Activated T-helper 1 cell treated with anti-CD3 and anti-CD28 coated beads, Interleukin-12 subunit alpha, Interleukin-12 subunit beta, Interleukin-2, Interleukin-4 antibody, amounts not matched to agents 30 ng/mL and 10 ng/mL and 1 ng/mL, durations not matched to agents 14 hours and 24 hours and 36 hours (primary cell): ENCODE data around the gene SLC7A7. TPM values are rescaled to one million over a fixed set of nuclear protein-coding genes. Genes with fewer than 3 reads are reported as not detected.
"Not testable (repeated sequence)": the region's sequence is repeated elsewhere in the genome, so short reads cannot be mapped to it uniquely, and the experiment has no call there.

Source experiments
- DNase-seq: peaks from one replicate; pipeline ENCODE4 v3.0.0; 2021; ENCODE audit warnings: low spot score
- H3K27ac Mint-ChIP-seq: one replicate; pipeline ENCODE4 v1.8.0; 2021; ENCODE audit warnings: mild to moderate bottlenecking, mixed read lengths
- H3K27me3 Mint-ChIP-seq: one replicate; pipeline ENCODE4 v1.8.0; 2022; ENCODE audit warnings: mild to moderate bottlenecking, moderate library complexity, mixed read lengths; ENCODE audit not compliant: insufficient read depth
- H3K36me3 Mint-ChIP-seq: one replicate; pipeline ENCODE4 v1.8.0; 2021; ENCODE audit warnings: low read depth, mixed read lengths
- H3K4me1 Mint-ChIP-seq: one replicate; pipeline ENCODE4 v1.8.0; 2021; ENCODE audit warnings: low read depth, mixed read lengths
- H3K4me3 Mint-ChIP-seq: one replicate; pipeline ENCODE4 v1.8.0; 2021; ENCODE audit warnings: mild to moderate bottlenecking, moderate library complexity, mixed read lengths
- H3K9me3 Mint-ChIP-seq: one replicate; pipeline ENCODE4 v1.8.0; 2021; ENCODE audit warnings: mixed read lengths
- intact Hi-C: fragments of 100-400 bp; cut with micrococcal nuclease; formaldehyde crosslinking; loops from one replicate; pipeline ENCODE4 v1.15.1; 2024
- total RNA-seq: library from RNA; stranded (reverse); gene quantifications from 2 replicates; pipeline ENCODE4 v1.2.3, GENCODE V29; 2022

The SLC7A7 gene
- total RNA-seq, 1 donor from 2014 or later, result not detected

DNA sequence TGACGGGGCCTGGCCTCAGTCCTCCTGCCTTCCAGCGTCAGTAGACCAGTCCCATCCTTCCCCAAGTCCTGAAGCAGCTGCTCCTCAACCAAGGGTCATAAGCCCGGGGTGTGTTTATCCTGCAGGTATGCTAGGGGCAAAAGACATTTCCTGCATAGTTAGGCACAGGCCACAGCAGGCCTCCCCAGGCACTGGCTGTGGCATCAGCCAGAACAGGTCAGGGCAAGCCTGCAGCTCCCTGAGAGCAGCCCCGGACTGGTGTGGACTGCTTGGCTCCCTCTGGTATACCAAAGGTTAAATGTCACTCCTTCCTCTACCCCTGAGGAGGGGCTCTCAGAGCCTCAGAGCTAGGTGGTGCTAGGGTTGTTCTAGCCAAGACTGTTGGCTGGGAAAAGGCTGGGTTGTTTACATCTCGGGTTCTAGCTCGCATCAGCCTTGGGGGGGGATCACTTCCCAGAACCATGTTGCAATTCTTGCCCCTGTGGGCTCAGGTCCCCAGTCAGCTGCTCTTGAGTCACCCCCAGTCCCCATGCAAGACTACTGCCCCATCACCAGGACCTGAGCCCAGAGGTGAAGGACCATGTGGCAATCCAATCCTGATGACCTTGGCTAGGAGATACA is 24.0 kb upstream of the SLC7A7 start:
- H3K36me3 Mint-ChIP-seq, result peaks cover 16% of the 10 kb centered on the region
- intact Hi-C loops, result no loop called here
- peaks cover 5% of the 10 kb centered on the region for H3K4me1 Mint-ChIP-seq
- H3K9me3 Mint-ChIP-seq, result no peaks in the 10 kb centered on the region
- H3K4me3 Mint-ChIP-seq, result no peak overlapping the region
- no peak for DNase-seq
- no peak overlapping the region for H3K27ac Mint-ChIP-seq
- H3K27me3 Mint-ChIP-seq, result peaks cover 13% of the 10 kb centered on the region

DNA sequence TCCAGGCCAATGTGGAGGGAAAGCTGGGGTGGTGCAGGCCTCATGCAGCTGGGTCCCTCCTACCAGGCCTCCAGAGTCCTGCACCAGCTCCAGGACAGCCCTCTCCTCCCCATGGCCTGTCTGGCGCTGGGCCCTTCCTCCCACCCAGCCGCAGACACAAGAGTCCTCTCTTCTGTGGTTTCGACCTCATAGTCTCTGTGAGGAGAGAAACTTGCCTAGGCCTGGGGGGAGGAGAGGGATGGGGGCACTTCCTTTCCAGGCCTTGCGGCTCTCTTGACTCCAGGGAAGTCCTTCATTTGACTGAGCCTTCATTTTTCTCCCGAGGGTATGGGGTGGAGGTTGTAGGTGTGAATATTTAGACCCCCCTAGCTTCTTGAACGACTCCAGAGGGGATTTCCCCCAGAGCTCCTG is 23.4 kb upstream of the SLC7A7 start:
- no peak for DNase-seq
- Mint-ChIP-seq H3K36me3 (peaks cover 16% of the 10 kb centered on the region), H3K4me3 (no peak overlapping the region), H3K27ac (no peak overlapping the region), H3K9me3 (no peaks in the 10 kb centered on the region), H3K4me1 (peaks cover 5% of the 10 kb centered on the region), H3K27me3 (peaks cover 13% of the 10 kb centered on the region)
- intact Hi-C loops, result no loop called here

DNA sequence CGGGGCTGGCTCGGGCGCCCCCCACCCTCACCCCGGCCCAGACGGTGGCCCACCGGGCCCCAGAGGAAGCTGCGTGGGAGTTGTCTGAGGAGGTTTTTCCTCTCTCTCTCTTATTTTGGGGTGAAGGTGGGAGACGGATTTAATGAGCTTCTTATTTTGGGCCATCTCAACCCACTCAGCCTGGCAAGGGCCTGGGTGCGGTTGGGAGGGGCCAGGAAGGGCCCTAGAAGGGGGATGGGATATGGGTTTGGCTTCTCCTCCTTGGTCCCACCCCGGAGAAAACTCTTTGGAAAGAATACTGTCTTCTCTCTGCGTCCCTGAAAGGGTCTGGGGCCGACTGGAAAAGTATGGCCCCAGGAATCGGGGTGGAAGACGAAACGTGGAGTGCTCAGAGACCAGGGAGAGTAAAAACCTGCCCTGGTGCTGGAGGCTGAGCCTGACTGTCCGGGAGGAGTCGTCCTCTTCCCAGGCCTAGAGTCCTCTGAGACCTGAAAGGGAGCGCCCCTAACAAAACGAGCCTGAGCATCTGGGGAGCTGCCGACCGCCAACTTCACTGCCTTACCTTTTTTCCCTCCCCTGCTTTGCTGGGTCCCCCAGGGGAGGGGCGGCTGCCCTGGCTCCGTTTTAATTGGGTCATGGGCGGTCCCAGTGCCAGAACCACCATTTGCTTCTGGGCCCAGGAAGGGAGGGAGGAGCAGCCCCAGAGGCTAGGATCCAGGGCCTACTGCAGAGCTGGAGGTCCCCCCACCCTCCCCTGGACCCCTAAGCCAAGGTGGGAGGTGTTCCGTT is 22.7 kb upstream of the SLC7A7 start:
- peaks cover 18% of the 10 kb centered on the region for H3K36me3 Mint-ChIP-seq
- intact Hi-C loops, result no loop called here
- H3K4me3 Mint-ChIP-seq, result no peak overlapping the region
- peaks cover 13% of the 10 kb centered on the region for H3K27me3 Mint-ChIP-seq
- H3K27ac Mint-ChIP-seq, result no peak overlapping the region
- H3K9me3 Mint-ChIP-seq, result no peaks in the 10 kb centered on the region
- DNase-seq, result no peak
- H3K4me1 Mint-ChIP-seq, result peaks cover 5% of the 10 kb centered on the region

DNA sequence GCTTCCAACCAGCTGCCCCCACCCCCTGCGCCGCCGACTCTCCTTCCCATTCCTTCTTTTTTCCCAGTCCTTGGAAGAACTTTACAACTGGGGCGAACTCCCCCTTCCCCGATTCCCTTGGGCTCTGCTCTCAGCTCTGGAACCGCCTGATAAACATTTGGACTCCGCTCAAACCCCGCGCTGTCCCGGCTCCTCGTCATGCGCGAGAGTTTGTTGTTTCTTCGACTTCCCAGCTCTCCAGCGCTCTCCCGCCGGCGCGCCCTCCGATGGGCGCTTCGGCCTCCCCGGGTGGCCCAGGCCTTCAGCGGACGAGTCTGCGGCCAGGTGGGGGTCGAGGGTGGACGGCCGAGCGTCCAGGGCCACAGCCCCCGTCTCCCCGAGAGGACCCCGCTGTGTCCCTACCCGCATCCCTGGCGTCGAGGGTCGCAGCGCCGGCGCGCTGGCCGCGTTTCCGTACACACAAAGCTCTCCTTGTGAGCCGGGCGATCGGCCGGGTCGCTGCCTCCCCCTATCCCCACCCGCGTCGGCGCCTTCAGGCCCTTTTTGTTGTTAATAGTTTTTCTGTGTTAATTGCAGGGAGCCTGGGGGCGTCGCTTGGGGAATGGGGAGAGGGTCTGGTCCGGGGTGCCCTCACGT is 22.0 kb upstream of the SLC7A7 start:
- intact Hi-C loops, result no loop called here
- H3K9me3 Mint-ChIP-seq, result no peaks in the 10 kb centered on the region
- DNase-seq, result no peak
- no peak overlapping the region for H3K27ac Mint-ChIP-seq
- peaks cover 5% of the 10 kb centered on the region for H3K4me1 Mint-ChIP-seq
- peak overlapping the region; percentile 72 for H3K4me3 Mint-ChIP-seq
- peaks cover 18% of the 10 kb centered on the region for H3K36me3 Mint-ChIP-seq
- H3K27me3 Mint-ChIP-seq, result peaks cover 13% of the 10 kb centered on the region

DNA sequence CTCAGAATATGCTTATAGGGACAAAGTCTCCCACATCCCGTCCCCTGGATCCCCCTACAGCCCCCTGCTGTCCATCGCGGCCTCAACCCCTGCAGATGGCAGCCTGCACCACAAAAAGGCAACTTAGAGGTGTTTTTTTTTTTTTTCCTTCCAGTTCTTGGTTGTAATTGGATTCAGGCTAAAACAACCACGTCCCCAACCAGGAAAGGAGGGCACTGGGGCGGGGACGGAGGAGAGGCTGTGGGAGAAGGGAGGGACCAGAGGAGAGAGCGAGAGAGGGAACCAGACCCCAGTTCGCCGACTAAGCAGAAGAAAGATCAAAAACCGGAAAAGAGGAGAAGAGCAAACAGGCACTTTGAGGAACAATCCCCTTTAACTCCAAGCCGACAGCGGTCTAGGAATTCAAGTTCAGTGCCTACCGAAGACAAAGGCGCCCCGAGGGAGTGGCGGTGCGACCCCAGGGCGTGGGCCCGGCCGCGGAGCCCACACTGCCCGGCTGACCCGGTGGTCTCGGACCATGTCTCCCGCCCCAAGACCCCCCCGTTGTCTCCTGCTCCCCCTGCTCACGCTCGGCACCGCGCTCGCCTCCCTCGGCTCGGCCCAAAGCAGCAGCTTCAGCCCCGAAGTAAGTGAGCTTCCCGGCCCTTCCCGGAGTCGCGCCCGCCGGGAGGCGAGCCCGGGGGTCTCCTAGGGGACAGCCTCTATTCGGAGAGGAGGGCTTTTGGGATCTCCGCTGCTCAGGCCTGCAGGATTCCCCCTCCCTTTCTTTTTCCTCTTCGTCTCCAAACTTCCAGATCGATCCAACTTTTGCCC is 21.3 kb upstream of the SLC7A7 start, which contains the start of gene MMP14:
MMP14 (plus strand) TSS at position 285 of the 813 bp plus-strand sequence; CDS start at position 518, 233 bp downstream.
- Mint-ChIP-seq H3K27ac (no peak within 1 kb of the TSS), H3K36me3 (peaks cover 23% of the 10 kb centered on the region), H3K27me3 (peaks cover 13% of the 10 kb centered on the region), H3K4me1 (peaks cover 11% of the 10 kb centered on the region), H3K4me3 (peak within 1 kb of the TSS; percentile 72), H3K9me3 (no peaks in the 10 kb centered on the region)
- intact Hi-C loops, result no loop called here
- no peak for DNase-seq

DNA sequence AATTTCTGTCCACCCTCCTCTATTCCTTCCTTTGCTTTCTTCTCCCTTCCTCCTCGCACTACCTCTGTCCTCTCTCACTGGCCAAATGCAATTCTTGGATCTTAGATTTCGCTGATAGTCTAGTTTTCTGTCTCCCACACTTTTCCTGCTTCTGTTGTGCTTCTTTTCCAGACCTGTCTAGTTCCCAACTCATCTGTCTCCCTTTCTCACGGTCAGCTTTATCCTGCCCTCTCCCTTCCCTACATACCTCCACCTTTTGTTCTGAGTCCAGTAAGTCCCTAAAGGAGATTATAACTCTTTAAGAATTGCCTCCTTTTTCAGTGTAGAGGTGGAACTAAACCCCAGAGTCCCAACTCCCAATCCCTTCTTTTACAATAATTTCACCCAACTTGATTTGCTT is 20.3 kb upstream of the SLC7A7 start:
- H3K36me3 Mint-ChIP-seq, result peaks cover 30% of the 10 kb centered on the region
- no peak for DNase-seq
- no peak overlapping the region for H3K4me3 Mint-ChIP-seq
- intact Hi-C loops, result no loop called here
- H3K27me3 Mint-ChIP-seq, result peaks cover 13% of the 10 kb centered on the region
- H3K27ac Mint-ChIP-seq, result no peak overlapping the region
- no peaks in the 10 kb centered on the region for H3K9me3 Mint-ChIP-seq
- peaks cover 20% of the 10 kb centered on the region for H3K4me1 Mint-ChIP-seq

DNA sequence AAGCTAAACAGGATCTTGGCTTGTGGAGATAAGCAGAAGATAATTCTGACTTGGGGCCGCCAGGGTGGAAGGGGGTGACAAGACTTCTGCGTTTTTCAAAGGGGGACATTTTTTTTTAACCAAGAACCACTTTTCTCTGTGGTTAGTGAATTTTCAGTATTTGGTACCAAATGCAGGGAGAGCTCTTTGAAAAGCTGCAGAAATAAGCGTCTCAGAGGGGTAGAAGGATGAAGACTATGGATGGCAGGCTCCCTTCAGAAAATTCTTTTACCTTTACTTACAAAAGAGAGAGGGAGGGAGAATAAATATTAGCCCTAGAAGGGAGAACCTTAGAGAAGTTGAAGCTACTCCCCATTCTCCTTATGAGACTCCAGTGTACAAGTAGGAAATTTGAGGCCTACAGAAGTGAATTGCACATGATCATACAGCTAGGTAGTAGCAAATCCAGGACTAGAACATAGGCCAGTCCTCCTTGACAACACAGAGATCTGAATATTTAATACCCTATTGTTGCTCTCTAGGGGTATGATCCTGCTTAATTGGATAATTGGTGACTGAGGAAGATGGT is 15.3 kb upstream of the SLC7A7 start:
- peaks cover 6% of the 10 kb centered on the region for H3K9me3 Mint-ChIP-seq
- H3K27me3 Mint-ChIP-seq, result no peaks in the 10 kb centered on the region
- intact Hi-C loops, result no loop called here
- peaks cover 30% of the 10 kb centered on the region for H3K4me1 Mint-ChIP-seq
- peak overlapping the region; percentile 91 for H3K27ac Mint-ChIP-seq
- H3K4me3 Mint-ChIP-seq, result peak overlapping the region; percentile 95
- H3K36me3 Mint-ChIP-seq, result peaks cover 27% of the 10 kb centered on the region
- DNase-seq, result no peak

DNA sequence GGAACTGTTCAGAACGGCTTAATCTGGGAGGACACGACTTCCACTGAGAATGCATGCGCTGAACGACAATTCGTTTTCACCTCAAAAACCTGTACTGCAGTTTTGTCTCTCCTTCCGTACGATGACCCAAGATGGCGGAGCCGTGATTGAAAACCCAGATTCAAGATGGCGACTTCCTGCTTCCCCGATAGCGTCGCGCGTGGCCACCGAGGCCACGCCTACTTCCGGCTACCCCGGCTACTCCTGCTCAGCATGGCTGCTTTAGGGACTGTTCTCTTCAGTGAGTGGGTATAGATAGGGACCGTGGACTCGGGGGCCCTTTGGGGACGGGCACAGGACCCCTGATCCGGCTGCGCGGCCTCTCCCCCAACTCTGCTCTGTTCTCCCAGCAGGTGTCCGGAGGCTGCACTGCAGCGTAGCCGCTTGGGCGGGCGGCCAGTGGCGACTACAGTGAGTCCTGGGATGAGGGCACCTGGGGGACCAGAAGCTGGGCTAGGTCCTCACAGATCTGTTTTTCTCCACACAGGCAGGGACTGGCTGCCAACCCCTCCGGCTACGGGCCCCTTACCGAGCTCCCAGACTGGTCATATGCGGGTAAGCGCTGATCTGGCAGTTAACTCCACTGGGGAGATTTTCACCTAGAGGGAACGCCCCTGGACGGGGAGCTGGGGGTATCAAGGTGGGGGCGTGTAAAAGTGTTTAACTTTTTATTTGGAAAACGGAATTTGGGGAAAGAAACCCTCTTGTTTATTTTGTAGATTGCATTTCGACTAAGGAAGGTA is 14.6 kb upstream of the SLC7A7 start, which contains the start of gene MRPL52:
MRPL52 (plus strand) TSS at position 227 of the 782 bp plus-strand sequence; CDS start at position 253, 26 bp downstream.
- intact Hi-C loops, result loop anchor here (1.0 to 2.0 kb wide), 5 partner anchors 23 to 241 kb away; partner anchors contain the start of genes DAD1, LRP10, OXA1L and RBM23
- H3K4me3 Mint-ChIP-seq, result peak within 1 kb of the TSS; percentile 95
- H3K27me3 Mint-ChIP-seq, result no peaks in the 10 kb centered on the region
- peak within 1 kb of the TSS; percentile 91 for H3K27ac Mint-ChIP-seq
- peak; percentile 81 for DNase-seq
- H3K9me3 Mint-ChIP-seq, result peaks cover 6% of the 10 kb centered on the region
- H3K36me3 Mint-ChIP-seq, result peaks cover 22% of the 10 kb centered on the region
- H3K4me1 Mint-ChIP-seq, result peaks cover 33% of the 10 kb centered on the region

DNA sequence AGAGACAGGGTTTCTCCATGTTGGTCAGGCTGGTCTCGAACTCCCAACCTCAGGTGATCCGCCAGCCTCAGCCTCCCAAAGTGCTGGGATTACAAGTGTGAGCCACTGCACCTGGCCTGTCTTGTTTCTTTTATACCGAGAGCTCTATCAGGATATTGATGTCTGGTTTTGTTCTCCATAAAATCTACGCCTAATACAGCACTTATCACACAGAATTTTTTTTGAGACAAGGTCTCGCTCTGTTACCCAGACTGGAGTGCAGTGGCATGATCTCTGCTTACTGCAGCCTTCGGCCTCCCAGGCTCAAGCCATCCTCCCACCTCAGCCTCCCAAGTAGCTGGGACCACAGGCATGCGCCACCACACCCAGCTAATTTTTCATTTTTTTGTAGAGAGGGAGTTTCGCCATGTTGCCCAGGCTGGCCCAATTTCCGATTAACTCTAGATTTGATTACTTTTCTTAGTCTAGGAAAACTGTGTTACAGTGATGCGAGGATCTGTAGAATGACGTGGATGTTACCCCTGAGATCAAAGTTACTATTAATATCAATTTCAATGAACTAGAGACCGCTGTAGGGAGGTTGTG is 13.9 kb upstream of the SLC7A7 start:
- not testable (repeated sequence) for H3K9me3 Mint-ChIP-seq, DNase-seq, H3K27me3 Mint-ChIP-seq
- intact Hi-C loops, result loop anchor here (1.0 to 2.0 kb wide), 5 partner anchors 24 to 240 kb away; partner anchors contain the start of genes DAD1, LRP10, OXA1L and RBM23
- H3K4me1 Mint-ChIP-seq, result peaks cover 39% of the 10 kb centered on the region
- H3K36me3 Mint-ChIP-seq, result peaks cover 21% of the 10 kb centered on the region
- peak overlapping the region; percentile 95 for H3K4me3 Mint-ChIP-seq
- H3K27ac Mint-ChIP-seq, result peak overlapping the region; percentile 91

DNA sequence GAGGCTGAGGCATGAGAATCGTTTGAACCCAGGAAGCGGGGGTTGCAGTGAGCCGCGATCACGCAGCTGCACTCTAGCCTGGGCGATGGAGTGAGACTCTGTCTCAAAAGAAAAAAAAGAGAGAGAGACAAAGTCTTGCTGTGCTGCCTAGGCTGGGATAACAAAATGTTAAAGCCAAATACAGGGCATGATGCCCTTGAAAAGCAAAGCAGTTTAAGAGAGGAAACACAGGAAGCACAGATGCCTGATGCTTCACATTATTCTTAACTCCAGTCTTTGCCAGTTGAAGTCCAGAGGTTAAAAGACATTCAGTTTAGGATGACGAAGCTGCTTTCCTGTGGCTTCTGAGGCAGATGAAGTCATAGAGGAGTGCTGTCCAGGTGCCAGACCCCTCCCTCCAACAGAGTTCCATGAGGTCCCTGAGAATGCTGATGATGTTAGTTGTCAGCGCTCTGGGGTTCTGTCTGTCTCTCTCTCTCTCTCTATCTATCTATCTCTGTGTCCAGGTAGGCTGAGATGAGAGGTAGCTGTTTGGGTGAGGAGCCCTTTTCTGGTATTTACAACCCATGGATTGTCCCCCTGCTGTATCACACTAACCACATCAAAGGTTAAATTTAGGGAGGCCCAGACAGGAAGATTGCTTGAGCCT is 9.6 kb upstream of the SLC7A7 start:
- Mint-ChIP-seq H3K9me3 (peaks cover 6% of the 10 kb centered on the region), H3K36me3 (peaks cover 2% of the 10 kb centered on the region), H3K4me3 (no peak overlapping the region), H3K27ac (no peak overlapping the region), H3K4me1 (peaks cover 32% of the 10 kb centered on the region), H3K27me3 (peaks cover 5% of the 10 kb centered on the region)
- DNase-seq, result no peak
- intact Hi-C loops, result no loop called here

DNA sequence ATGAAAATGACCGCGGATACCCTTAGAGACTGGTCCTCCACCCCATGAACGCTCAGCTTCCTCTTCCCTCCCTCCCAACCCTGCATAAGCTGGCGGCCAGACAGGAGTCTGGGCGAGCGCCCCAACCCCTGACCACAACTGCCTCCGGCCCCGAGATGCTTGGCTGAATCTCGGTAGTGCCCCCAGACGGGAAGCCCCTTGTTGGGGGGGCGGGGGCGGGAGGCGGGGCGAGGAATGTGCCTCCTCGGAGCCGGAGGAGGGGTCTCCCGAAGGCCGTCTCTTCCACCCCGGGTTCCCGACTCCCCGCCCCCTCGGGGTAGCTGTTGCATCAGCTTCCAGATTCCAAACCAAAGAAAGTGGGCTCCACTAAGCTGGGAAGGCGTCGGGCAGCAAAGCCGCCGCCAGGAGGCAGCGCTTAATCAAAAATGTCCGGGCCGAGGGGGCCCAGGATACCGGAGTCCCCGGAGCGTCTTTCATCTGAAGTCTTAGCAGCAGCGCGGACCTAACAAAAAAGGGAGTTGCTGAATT is 7.4 kb upstream of the SLC7A7 start:
- Mint-ChIP-seq H3K4me3 (peak overlapping the region; percentile 60), H3K9me3 (no peaks in the 10 kb centered on the region), H3K36me3 (peaks cover 2% of the 10 kb centered on the region), H3K27ac (no peak overlapping the region), H3K27me3 (peaks cover 8% of the 10 kb centered on the region), H3K4me1 (peaks cover 35% of the 10 kb centered on the region)
- intact Hi-C loops, result loop anchor here (1.0 to 2.0 kb wide), 4 partner anchors 31 to 252 kb away; partner anchors contain the start of gene AJUBA
- DNase-seq, result peak; percentile 52
